ENCODE results near the gene HTR3E.

DNA sequence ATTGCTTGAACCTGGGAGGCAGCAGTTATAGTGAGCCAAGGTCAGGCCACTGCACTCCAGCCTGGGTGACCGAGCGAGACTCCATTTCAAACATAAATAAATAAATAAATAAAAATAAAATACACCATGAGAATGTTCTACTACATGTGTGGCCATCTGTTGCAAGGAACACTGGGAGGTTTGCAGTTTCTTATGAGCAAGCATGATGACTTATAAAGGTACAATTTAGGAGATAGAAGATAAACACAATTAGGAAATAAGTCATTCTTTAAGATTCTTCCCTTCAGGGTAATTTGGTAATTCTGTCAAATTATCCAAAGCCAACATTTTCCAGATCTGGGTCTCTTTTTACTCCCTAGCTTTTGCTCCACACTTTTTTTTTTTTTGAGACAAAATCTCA lies 30.7 kb upstream of the HTR3E start:
- TF ChIP-seq, protein P1, sequence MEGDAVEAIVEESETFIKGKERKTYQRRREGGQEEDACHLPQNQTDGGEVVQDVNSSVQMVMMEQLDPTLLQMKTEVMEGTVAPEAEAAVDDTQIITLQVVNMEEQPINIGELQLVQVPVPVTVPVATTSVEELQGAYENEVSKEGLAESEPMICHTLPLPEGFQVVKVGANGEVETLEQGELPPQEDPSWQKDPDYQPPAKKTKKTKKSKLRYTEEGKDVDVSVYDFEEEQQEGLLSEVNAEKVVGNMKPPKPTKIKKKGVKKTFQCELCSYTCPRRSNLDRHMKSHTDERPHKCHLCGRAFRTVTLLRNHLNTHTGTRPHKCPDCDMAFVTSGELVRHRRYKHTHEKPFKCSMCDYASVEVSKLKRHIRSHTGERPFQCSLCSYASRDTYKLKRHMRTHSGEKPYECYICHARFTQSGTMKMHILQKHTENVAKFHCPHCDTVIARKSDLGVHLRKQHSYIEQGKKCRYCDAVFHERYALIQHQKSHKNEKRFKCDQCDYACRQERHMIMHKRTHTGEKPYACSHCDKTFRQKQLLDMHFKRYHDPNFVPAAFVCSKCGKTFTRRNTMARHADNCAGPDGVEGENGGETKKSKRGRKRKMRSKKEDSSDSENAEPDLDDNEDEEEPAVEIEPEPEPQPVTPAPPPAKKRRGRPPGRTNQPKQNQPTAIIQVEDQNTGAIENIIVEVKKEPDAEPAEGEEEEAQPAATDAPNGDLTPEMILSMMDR (IDR thresholded peaks at IDR 0.05; ENCODE audit: insufficient read depth, low read length, poor library complexity, severe bottlenecking) = no peak
- TF ChIP-seq EZH2phosphoT487 (conservative IDR thresholded peaks at IDR 0.05; ENCODE audit: low read length) = no peak
